ENCODE measurements around the gene BBS10. TPM values are rescaled to one million over a fixed set of nuclear protein-coding genes. Genes with fewer than 3 reads are reported as not detected.
A peak's percentile ranks its signal among the peaks of the same experiment; 100 is the strongest.

Gene BBS10
- total and polyA plus RNA-seq, 2 of the 4 experiments (the other 2 are of a cell fraction) = 4.9 to 10.0 TPM

GRCh38 chr12:76310110-76310509, 38.1 kb downstream of the BBS10 start:
- no peak overlapping the region for H3K14ac ChIP-seq (replicated peaks; ENCODE audit: low read depth, low read length)
- no peak overlapping the region for H2AFZ ChIP-seq (replicated peaks; ENCODE audit: low read length, poor library complexity)
- H3K9me3 ChIP-seq (ENCODE audit: control insufficient read depth, insufficient read depth, low read length) = no peaks in the 10 kb centered on the region
- H4K8ac ChIP-seq (ENCODE audit: low read depth in 2 of 2, low read length in 2 of 2) = peak overlapping the region in 1 of 2 experiments; percentile 14; a peak in 1 of 4 replicates
- H4K91ac ChIP-seq (ENCODE audit: insufficient read depth, low read depth, low read length) = no peak overlapping the region
- no peaks in the 10 kb centered on the region for H3K79me1 ChIP-seq (ENCODE audit: low read depth in 1 of 2, low read length in 2 of 2)
- no peak for TF ChIP-seq CEBPB (IDR thresholded peaks at IDR 0.05; ENCODE audit: low read depth, low read length)
- TF ChIP-seq FOS (IDR thresholded peaks at IDR 0.05; ENCODE audit: low read depth, low read length) = peak; percentile 32; the same call in 1 of the 2 replicates
- no peak overlapping the region for H3K9ac ChIP-seq (ENCODE audit: low read depth, low read length)
- H3K27ac ChIP-seq (ENCODE audit: insufficient read depth, low read length) = no peak overlapping the region
- ChIA-PET CTCF (no interaction called here), POLR2A (ENCODE audit: unreplicated experiment) (interaction anchor here (0.6 kb wide), 1 partner anchor 48 kb away, joined by 3 read pairs; no protein-coding TSS in a partner anchor)
- intact Hi-C loops (cut with micrococcal nuclease) (no loop called here), in situ Hi-C loops (cut with MboI; ENCODE audit: low sequenced_read_pairs) (no loop called here), dilution Hi-C loops (cut with HindIII; ENCODE audit: low sequenced_read_pairs, unreplicated experiment) (no loop called here)
- peak; percentile 54 for DNase-seq
- no peak overlapping the region for H3K56ac ChIP-seq (ENCODE audit: extremely low read depth, insufficient read depth, low read length)
- peak overlapping the region; percentile 68; the same call in 1 of the 2 replicates for H3K4ac ChIP-seq (ENCODE audit: low read depth, low read length)
- peak overlapping the region; percentile 46; the same call in 1 of the 2 replicates for H3K18ac ChIP-seq (ENCODE audit: low read depth, low read length)
- H2BK20ac ChIP-seq (ENCODE audit: low read depth, low read length) = peak overlapping the region; percentile 58; the same call in 1 of the 2 replicates
- no TSS peak for BruUV-seq (replicated peaks)
- no peak overlapping the region for H3K4me2 ChIP-seq (ENCODE audit: low read depth, low read length)
- H4K5ac ChIP-seq (ENCODE audit: low read depth, low read length) = no peak overlapping the region; the same call in 1 of the 2 replicates
- no peak overlapping the region for H2BK5ac ChIP-seq (ENCODE audit: low read depth, low read length, poor library complexity, severe bottlenecking)
- peaks cover 6% of the 10 kb centered on the region; the same call in 1 of the 2 replicates for H3K4me1 ChIP-seq (ENCODE audit: control insufficient read depth, insufficient read depth, low read length)
- no peaks in the 10 kb centered on the region for H3K27me3 ChIP-seq (ENCODE audit: control insufficient read depth, insufficient read depth, low read length)
- H3K23ac ChIP-seq (ENCODE audit: low read depth, low read length) = no peak overlapping the region
- H2AK9ac ChIP-seq (replicated peaks; ENCODE audit: low read depth, low read length, poor library complexity) = no peak overlapping the region
- H2BK120ac ChIP-seq (ENCODE audit: low read depth, low read length) = peak overlapping the region; percentile 28; the same call in 1 of the 2 replicates
- no peak overlapping the region for H3K4me3 ChIP-seq (ENCODE audit: insufficient read depth, low read depth, low read length)
- H4K20me1 ChIP-seq (ENCODE audit: insufficient read depth, low read length) = no peaks in the 10 kb centered on the region
- peak overlapping the region; percentile 16; the same call in 1 of the 3 replicates for H2BK15ac ChIP-seq (ENCODE audit: low read depth, low read length)
- H3K9me1 ChIP-seq (ENCODE audit: insufficient read depth, low read length) = no peaks in the 10 kb centered on the region; the same call in 1 of the 2 replicates
- 0 out of 2 replicates have a peak overlapping the region, but pooled peaks have one; percentile 45 for H2AK5ac ChIP-seq (ENCODE audit: low read depth, low read length)
- ATAC-seq (ENCODE audit: low read depth) = peak; percentile 80
- no peaks in the 10 kb centered on the region for H3K36me3 ChIP-seq (ENCODE audit: control insufficient read depth, insufficient read depth, low read length)
